ENCODE data around the gene SUCO.

DNA sequence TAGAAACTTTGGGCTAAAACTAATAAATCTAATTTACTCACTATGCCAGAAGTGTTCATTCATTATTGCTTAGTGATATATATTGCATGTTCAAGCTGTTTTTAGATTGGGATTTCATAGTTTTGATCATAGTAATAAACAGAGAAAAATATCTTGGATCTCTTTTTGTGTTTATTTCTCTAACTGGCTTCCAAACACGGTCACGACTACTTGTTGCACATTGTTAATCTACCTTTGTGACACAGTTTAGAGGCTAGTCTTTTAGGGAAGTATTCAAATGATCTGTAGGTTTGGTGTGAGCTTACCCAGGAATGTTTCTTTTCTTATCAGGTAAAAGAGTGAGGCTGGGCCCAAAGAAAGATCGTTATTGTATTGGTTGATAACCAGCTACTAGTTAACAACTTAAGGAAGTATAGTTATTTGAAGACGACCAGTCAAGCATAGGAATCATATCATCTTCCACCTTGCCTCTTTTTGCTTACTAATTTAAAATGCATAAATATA is 75.2 kb downstream of the SUCO start:
- TF ChIP-seq CTCF (IDR thresholded peaks at IDR 0.05) = no peak
- TF ChIP-seq EZH2 (IDR thresholded peaks at IDR 0.05; ENCODE audit: borderline replicate concordance, insufficient read depth, low read depth, low read length, poor library complexity, severe bottlenecking) = no peak
